Endothelial cell of umbilical vein (primary cell): ENCODE measurements around the gene CHERP.

Source experiments
- POLR2AphosphoS5 ChIP-seq: IDR thresholded peaks from 2 replicates; pipeline ENCODE4 v1.6.1; 2012; ENCODE audit warnings: low read depth, mild to moderate bottlenecking, control low read depth, low read length, moderate library complexity; ENCODE audit not compliant: insufficient read depth
- TF ChIP-seq, protein P1 (sequence below), 2 donors: IDR thresholded peaks; 1 replicate in 1 of 2; 2 replicates in 1 of 2; pipeline ENCODE4 v1.5.1; 2011; ENCODE audit warnings: low read length in 2 of 2, mild to moderate bottlenecking in 2 of 2, moderate library complexity in 2 of 2, control low read depth in 1 of 2, inconsistent platforms in 1 of 2, low read depth in 1 of 2; ENCODE audit not compliant: insufficient read depth in 1 of 2; ENCODE audit errors: extremely low read depth in 1 of 2

DNA sequence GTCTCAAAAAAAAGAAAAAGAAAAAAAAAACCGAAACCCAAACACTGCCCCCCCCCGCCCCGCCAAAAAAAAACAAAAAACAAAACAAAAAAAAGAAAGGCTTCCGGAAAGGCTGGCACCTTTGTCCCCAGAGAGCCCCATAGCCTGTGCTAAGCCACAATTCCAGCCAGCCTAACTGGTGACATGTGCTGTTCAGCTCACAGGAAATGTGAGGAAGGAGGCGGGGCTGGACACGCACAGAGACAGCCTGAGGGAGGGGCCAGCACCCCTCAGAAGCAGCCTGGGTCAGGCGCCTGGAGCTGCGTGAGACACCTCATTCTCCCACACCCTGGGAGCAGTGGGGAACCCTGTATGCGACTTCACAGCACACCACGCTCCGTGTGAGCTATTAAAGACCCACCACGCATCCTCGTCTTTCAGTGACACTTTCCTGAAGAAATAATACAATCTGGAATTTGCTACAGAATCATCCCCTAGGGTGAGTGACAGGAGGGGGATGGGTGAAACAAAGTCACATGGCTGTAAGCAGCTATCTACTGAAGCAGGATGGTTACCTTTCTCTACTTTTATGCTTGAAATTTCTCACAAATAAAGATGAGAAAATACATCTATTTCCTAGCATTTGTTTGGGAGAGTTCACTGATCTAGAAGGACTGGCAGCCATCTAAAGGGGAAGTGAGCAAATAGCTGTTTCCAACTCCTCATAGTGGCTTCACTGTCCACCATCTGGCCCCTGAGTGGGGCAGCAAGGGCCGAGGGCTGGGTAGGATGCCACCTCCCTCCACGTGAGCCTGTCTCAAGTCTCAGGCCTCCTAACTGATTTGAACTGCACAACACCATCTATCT, 42.2 kb upstream of the CHERP start:
- TF ChIP-seq, protein P1, sequence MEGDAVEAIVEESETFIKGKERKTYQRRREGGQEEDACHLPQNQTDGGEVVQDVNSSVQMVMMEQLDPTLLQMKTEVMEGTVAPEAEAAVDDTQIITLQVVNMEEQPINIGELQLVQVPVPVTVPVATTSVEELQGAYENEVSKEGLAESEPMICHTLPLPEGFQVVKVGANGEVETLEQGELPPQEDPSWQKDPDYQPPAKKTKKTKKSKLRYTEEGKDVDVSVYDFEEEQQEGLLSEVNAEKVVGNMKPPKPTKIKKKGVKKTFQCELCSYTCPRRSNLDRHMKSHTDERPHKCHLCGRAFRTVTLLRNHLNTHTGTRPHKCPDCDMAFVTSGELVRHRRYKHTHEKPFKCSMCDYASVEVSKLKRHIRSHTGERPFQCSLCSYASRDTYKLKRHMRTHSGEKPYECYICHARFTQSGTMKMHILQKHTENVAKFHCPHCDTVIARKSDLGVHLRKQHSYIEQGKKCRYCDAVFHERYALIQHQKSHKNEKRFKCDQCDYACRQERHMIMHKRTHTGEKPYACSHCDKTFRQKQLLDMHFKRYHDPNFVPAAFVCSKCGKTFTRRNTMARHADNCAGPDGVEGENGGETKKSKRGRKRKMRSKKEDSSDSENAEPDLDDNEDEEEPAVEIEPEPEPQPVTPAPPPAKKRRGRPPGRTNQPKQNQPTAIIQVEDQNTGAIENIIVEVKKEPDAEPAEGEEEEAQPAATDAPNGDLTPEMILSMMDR (IDR thresholded peaks at IDR 0.05; ENCODE audit: extremely low read depth in 1 of 2, insufficient read depth in 1 of 2, low read depth in 1 of 2, low read length in 2 of 2) = no peak
- TF ChIP-seq POLR2AphosphoS5 = peak; percentile 42
